HepG2 (cell line): ENCODE measurements around the gene RNU6-8. TPM values are rescaled to one million over a fixed set of nuclear protein-coding genes. Genes with fewer than 3 reads are reported as not detected.

ENCODE experiments used
- ATAC-seq: fragments of 200-7000 bp; cut with Tn5 transposase; 3 replicates; pipeline ENCODE4 v1.9.1; 2020; ENCODE audit warnings: mild to moderate bottlenecking, moderate library complexity
- BruUV-seq: library from RNA; stranded (reverse); fragments of 400-500 nt; replicated peaks from 2 replicates; lab custom pipeline; 2021; lab: Mats Ljungman, UMichigan
- CTCF ChIA-PET: fragments of 300-600 bp; formaldehyde crosslinking; extraction: SDS; loops from one replicate; lab custom pipeline; 2021; ENCODE audit warnings: low total read pairs, inconsistent platforms, low intra/inter-chr PET ratio; lab: Yijun Ruan, JAX
- POLR2A ChIA-PET: fragments of 350-600 bp; sonication (Branson Sonifier 250); formaldehyde crosslinking; loops from one replicate; lab custom pipeline; 2020; ENCODE audit warnings: antibody characterized with exemption, inconsistent platforms; lab: Yijun Ruan, JAX
- DNase-seq: peaks from one replicate; pipeline ENCODE4 v3.0.0-alpha.2; 2015; ENCODE audit warnings: low spot score
- FAIRE-seq: peaks from 3 replicates; lab custom pipeline; 2011; peaks lifted over from hg19 to GRCh38; lab: Jason Lieb, UNC
- H2AFZ ChIP-seq: one replicate; pipeline ENCODE4 v1.6.1; 2011; ENCODE audit warnings: low read length, inconsistent platforms
- H3K27ac ChIP-seq: fragments of 300-600 bp; 3 replicates; pipeline ENCODE4 v1.8.0; 2011; ENCODE audit warnings: mixed run types, mild to moderate bottlenecking, mixed read lengths, low read length, inconsistent platforms; ENCODE audit not compliant: insufficient read depth; ENCODE audit errors: extremely low read length
- H3K27me3 ChIP-seq, 2 experiments: fragments of 200-600 bp in 1 of 2; 2 replicates in 1 of 2; 3 replicates in 1 of 2; pipeline versions ENCODE4 v1.6.0 to v1.8.0; 2011; ENCODE audit warnings: low read length in 2 of 2, mild to moderate bottlenecking in 2 of 2, moderate library complexity in 2 of 2, inconsistent platforms in 1 of 2; ENCODE audit not compliant: insufficient read depth in 2 of 2, control insufficient read depth in 1 of 2
- H3K36me3 ChIP-seq, 2 experiments: fragments of 200-600 bp in 1 of 2; replicated peaks in 1 of 2; 2 replicates in 1 of 2; 3 replicates in 1 of 2; pipeline versions ENCODE4 v1.5.1 to v1.8.0; 2011; ENCODE audit warnings: low read length in 2 of 2, inconsistent platforms in 1 of 2; ENCODE audit not compliant: insufficient read depth in 2 of 2, control insufficient read depth in 1 of 2
- H3K4me1 ChIP-seq: 2 replicates; pipeline ENCODE4 v1.5.1; 2012; ENCODE audit warnings: low read length, inconsistent platforms; ENCODE audit not compliant: insufficient read depth
- H3K4me2 ChIP-seq: 2 replicates; pipeline ENCODE4 v1.6.0; 2011; ENCODE audit warnings: low read depth, low read length, inconsistent platforms
- H3K4me3 ChIP-seq, 3 experiments: fragments of 200-600 bp in 1 of 3; sonication (generic), shearing (Covaris generic) in 1 of 3; replicated peaks in 1 of 3; 2 replicates each; pipeline ENCODE4 v1.5.1; 2011 to 2016; ENCODE audit warnings: low read length in 3 of 3, inconsistent platforms in 2 of 3, low read depth in 2 of 3, mild to moderate bottlenecking in 2 of 3, control low read depth in 1 of 3, mixed read lengths in 1 of 3; ENCODE audit not compliant: insufficient read depth in 1 of 3
- H3K79me2 ChIP-seq: one replicate; pipeline ENCODE4 v1.6.1; 2011; ENCODE audit warnings: low read length, inconsistent platforms; ENCODE audit not compliant: insufficient read depth
- H3K9ac ChIP-seq: 2 replicates; pipeline ENCODE4 v1.6.0; 2011; ENCODE audit warnings: mild to moderate bottlenecking, low read depth, low read length, inconsistent platforms; ENCODE audit not compliant: insufficient read depth
- H3K9me3 ChIP-seq: 2 replicates; pipeline ENCODE4 v1.5.1; 2012; ENCODE audit warnings: mild to moderate bottlenecking, low read length
- H4K20me1 ChIP-seq: 2 replicates; pipeline ENCODE4 v1.6.0; 2011; ENCODE audit warnings: inconsistent platforms, mild to moderate bottlenecking, low read length, moderate library complexity; ENCODE audit not compliant: insufficient read depth
- CTCF ChIP-seq: sonication (generic); formaldehyde crosslinking; IDR thresholded peaks from 2 replicates; pipeline ENCODE4 v1.5.0; 2020; ENCODE audit warnings: mild to moderate bottlenecking, missing genetic modification reagents, moderate library complexity
- EED ChIP-seq: sonication (generic); formaldehyde crosslinking; IDR thresholded peaks from 2 replicates; pipeline ENCODE4 v1.5.0; 2020; ENCODE audit warnings: mild to moderate bottlenecking, missing genetic modification reagents
- FLYWCH1 ChIP-seq: sonication (generic); formaldehyde crosslinking; IDR thresholded peaks from 2 replicates; pipeline ENCODE4 v1.8.1; 2023; ENCODE audit warnings: mild to moderate bottlenecking, missing genetic modification reagents
- HMGXB3 ChIP-seq: sonication (generic); formaldehyde crosslinking; IDR thresholded peaks from 2 replicates; pipeline ENCODE4 v1.4.0; 2020; ENCODE audit warnings: missing genetic modification reagents, borderline replicate concordance
- HOXA9 ChIP-seq: sonication (generic); formaldehyde crosslinking; IDR thresholded peaks from 2 replicates; pipeline ENCODE4 v1.8.1; 2022; ENCODE audit warnings: missing genetic modification reagents, mild to moderate bottlenecking, moderate library complexity, borderline replicate concordance
- MLX ChIP-seq: IDR thresholded peaks from 2 replicates; pipeline ENCODE4 v1.6.1; 2016
- NBN ChIP-seq: fragments of 450-650 bp; conservative IDR thresholded peaks from 2 replicates; pipeline ENCODE4 v1.6.1; 2017
- SRF ChIP-seq: IDR thresholded peaks from 2 replicates; pipeline ENCODE4 v1.6.1; 2011; ENCODE audit warnings: mild to moderate bottlenecking, low read depth, low read length, moderate library complexity
- ZNF3 ChIP-seq: IDR thresholded peaks from 2 replicates; pipeline ENCODE4 v1.7.0; 2017; ENCODE audit warnings: inconsistent platforms
- ZNF383 ChIP-seq: sonication (generic); formaldehyde crosslinking; IDR thresholded peaks from 2 replicates; pipeline ENCODE4 v1.4.0; 2020; ENCODE audit warnings: missing genetic modification reagents, mild to moderate bottlenecking, borderline replicate concordance
- ZNF558 ChIP-seq: sonication (generic); formaldehyde crosslinking; IDR thresholded peaks from 2 replicates; pipeline ENCODE4 v1.9.0; 2022; ENCODE audit warnings: mild to moderate bottlenecking, missing genetic modification reagents, borderline replicate concordance
- ZNF703 ChIP-seq: sonication (generic); formaldehyde crosslinking; IDR thresholded peaks from 2 replicates; pipeline ENCODE4 v1.5.1; 2020; ENCODE audit warnings: missing genetic modification reagents, mild to moderate bottlenecking, moderate library complexity, borderline replicate concordance
- ZNF770 ChIP-seq: sonication (generic); formaldehyde crosslinking; IDR thresholded peaks from 2 replicates; pipeline ENCODE4 v1.5.0; 2020; ENCODE audit warnings: mild to moderate bottlenecking, missing genetic modification reagents
- WGBS: methylation state at CpG from one replicate; pipeline ENCODE4 v1.1.6; 2017; ENCODE audit warnings: low lambda C conversion rate; 5-methylcytosine and 5-hydroxymethylcytosine counted together
- in situ Hi-C: cut with HindIII; loops from 2 replicates; pipeline ENCODE4 v1.10.0; 2017; ENCODE audit warnings: low pct_unique_long_range_greater_than_20kb; ENCODE audit not compliant: extremely low pct_ligation_motif_present
- intact Hi-C: fragments of 100-400 bp; cut with micrococcal nuclease; formaldehyde crosslinking; loops from one replicate; pipeline ENCODE4 v1.10.0; 2022; ENCODE audit not compliant: unreplicated experiment
- polyA plus RNA-seq, 8 experiments: library from polyadenylated mRNA; depleted of rRNA in 3 of 8; stranded (reverse) in 7 of 8; unstranded in 1 of 8; fragments of >200 nt; fragmentation: Illumina TruSeq in 4 of 8; extraction: Trizol in 4 of 8; gene quantifications; 2 replicates each; pipeline versions ENCODE4 v1.2.1 to v1.2.3, GENCODE V29; 2011 to 2016; ENCODE audit warnings: low read depth in 4 of 8, missing spikeins in 1 of 8, mixed read lengths in 1 of 8; ENCODE audit not compliant: insufficient read depth in 1 of 8
- total RNA-seq, 5 experiments: library from RNA; depleted of rRNA; stranded (reverse); fragments of >200 nt; fragmentation: Illumina TruSeq; extraction: Trizol; gene quantifications; 2 replicates each; pipeline ENCODE4 v1.2.3, GENCODE V29; 2016; ENCODE audit warnings: low read depth in 1 of 5

RNU6-8 gene
- total and polyA plus RNA-seq, 2 of the 13 experiments (the other 11 are each of a cell fraction or from before 2014, with no cell fraction given), result under 0.01 TPM; not detected in 1

GRCh38 chr14:32166029-32166428 lies 37.0 kb downstream of the RNU6-8 start:
- no TSS peak for BruUV-seq
- no peaks in the 10 kb centered on the region for H3K79me2 ChIP-seq
- FAIRE-seq (no peak), ATAC-seq (no peak), DNase-seq (no peak)
- H3K9ac ChIP-seq, result no peak overlapping the region
- CTCF ChIA-PET, result no interaction called here
- H3K4me2 ChIP-seq, result no peak overlapping the region
- no peaks in the 10 kb centered on the region for H3K36me3 ChIP-seq
- POLR2A ChIA-PET, result no interaction called here
- H3K4me1 ChIP-seq, result no peaks in the 10 kb centered on the region
- no peaks in the 10 kb centered on the region for H3K9me3 ChIP-seq
- H3K27me3 ChIP-seq, result no peaks in the 10 kb centered on the region
- H3K27ac ChIP-seq, result no peak overlapping the region
- TF ChIP-seq ZNF3 (CRISPR knock-in tag), result no peak
- no peak for TF ChIP-seq CTCF
- TF ChIP-seq ZNF703 (CRISPR knock-in tag), result no peak
- no peak for TF ChIP-seq HMGXB3 (CRISPR knock-in tag)
- TF ChIP-seq MLX, result no peak
- TF ChIP-seq EED, result no peak
- TF ChIP-seq ZNF558 (CRISPR knock-in tag), result no peak
- TF ChIP-seq HOXA9, result no peak
- no peak for TF ChIP-seq SRF
- TF ChIP-seq NBN, result no peak
- no peak for TF ChIP-seq FLYWCH1 (CRISPR knock-in tag)
- no peak for TF ChIP-seq ZNF383 (CRISPR knock-in tag)
- no peak for TF ChIP-seq ZNF770 (CRISPR knock-in tag)
- H4K20me1 ChIP-seq, result no peaks in the 10 kb centered on the region
- H3K4me3 ChIP-seq, result no peak overlapping the region
- intact Hi-C loops (no loop called here), in situ Hi-C loops (no loop called here)
- WGBS, result 51% methylated on average over 2 of the region's 2 CpGs
- H2AFZ ChIP-seq, result no peak overlapping the region
